Measurements from ENCODE around the gene TPBGL. TPM values are rescaled to one million over a fixed set of nuclear protein-coding genes. Genes with fewer than 3 reads are reported as not detected.

The TPBGL gene
- total and polyA plus RNA-seq, 2 experiments from 2014 or later: 0.08 to 0.21 TPM

- Histone ChIP-seq H3K79me2 (replicated peaks; ENCODE audit: insufficient read depth) (no peaks in the 10 kb centered on the region), H3K4me3 (no peak overlapping the region), H3K27me3 (ENCODE audit: insufficient read depth) (no peaks in the 10 kb centered on the region), H3K27ac (ENCODE audit: low read depth) (no peak overlapping the region), H2AFZ (no peak overlapping the region), H4K20me1 (replicated peaks; ENCODE audit: insufficient read depth) (no peaks in the 10 kb centered on the region), H3K4me2 (no peak overlapping the region), H3K4me1 (ENCODE audit: insufficient read depth) (peaks cover 6% of the 10 kb centered on the region), H3K36me3 (ENCODE audit: insufficient read depth) (no peaks in the 10 kb centered on the region), H3F3A (replicated peaks; ENCODE audit: low read depth) (no peaks in the 10 kb centered on the region), H3K9me2 (ENCODE audit: insufficient read depth) (no peaks in the 10 kb centered on the region)
- no peak for ATAC-seq
- Mint-ChIP-seq H3K4me1 (peaks cover 13% of the 10 kb centered on the region), H3K9me3 (no peaks in the 10 kb centered on the region), H3K36me3 (ENCODE audit: low read depth) (no peaks in the 10 kb centered on the region), H3K4me3 (no peak overlapping the region; the same call in 2 of the 3 replicates), H3K27ac (no peak overlapping the region), H3K27me3 (ENCODE audit: insufficient read depth, low read depth, poor library complexity) (peaks cover 11% of the 10 kb centered on the region)
- TF ChIP-seq ZNF462 (CRISPR knock-in tag; IDR thresholded peaks at IDR 0.05) (no peak), NANOG (IDR thresholded peaks at IDR 0.05; ENCODE audit: borderline replicate concordance) (no peak), CTCF (conservative IDR thresholded peaks at IDR 0.05; ENCODE audit: low read depth in 2 of 2) (no peak), STAT1 (IDR thresholded peaks at IDR 0.05; ENCODE audit: unreplicated experiment) (no peak), JUNB (IDR thresholded peaks at IDR 0.05; ENCODE audit: unreplicated experiment) (no peak), CREB1 (CRISPR knock-in tag; IDR thresholded peaks at IDR 0.05; ENCODE audit: low read depth) (no peak), POLR2AphosphoS5 (IDR thresholded peaks at IDR 0.05; ENCODE audit: low read depth) (no peak)
- DNase-seq (ENCODE audit: low spot score): no peak
Measured at GRCh38 chr11:75196426-75196825, 44.1 kb upstream of the TPBGL start.
